Spleen (tissue), 11 donors: Measurements from ENCODE around the gene ZBTB7C. TPM values are rescaled to one million over a fixed set of nuclear protein-coding genes. Genes with fewer than 3 reads are reported as not detected.

Experiments used
- DNase-seq: peaks from one replicate; pipeline ENCODE4 v3.0.0-alpha.2; 2020
- H3K27ac ChIP-seq, 8 donors: fragments of 200-600 bp; sonication (generic) in 7 of 8; 1 replicate in 4 of 8; 2 replicates in 4 of 8; pipeline versions ENCODE4 v1.5.0 to v1.8.0; 2016 to 2021; ENCODE audit warnings: inconsistent platforms in 4 of 8, mild to moderate bottlenecking in 4 of 8, moderate library complexity in 1 of 8
- H3K27me3 ChIP-seq, 7 donors: fragments of 200-600 bp; sonication (generic) in 6 of 7; replicated peaks in 1 of 7; 1 replicate in 4 of 7; 2 replicates in 3 of 7; pipeline versions ENCODE4 v1.5.0 to v1.8.0; 2016 to 2021; ENCODE audit warnings: inconsistent platforms in 3 of 7, mild to moderate bottlenecking in 1 of 7
- H3K36me3 ChIP-seq, 6 donors: fragments of 200-600 bp; sonication (generic) in 5 of 6; 1 replicate in 4 of 6; 2 replicates in 2 of 6; pipeline versions ENCODE4 v1.5.0 to v1.8.0; 2016 to 2021; ENCODE audit warnings: inconsistent platforms in 2 of 6
- H3K4me1 ChIP-seq, 6 donors: fragments of 200-600 bp; sonication (generic) in 5 of 6; 1 replicate in 3 of 6; 2 replicates in 3 of 6; pipeline versions ENCODE4 v1.5.0 to v1.8.0; 2016 to 2021; ENCODE audit warnings: inconsistent platforms in 3 of 6
- H3K4me3 ChIP-seq, 8 donors: fragments of 200-600 bp; sonication (generic) in 7 of 8; 1 replicate in 4 of 8; 2 replicates in 4 of 8; pipeline versions ENCODE4 v1.5.0 to v1.8.0; 2016 to 2021; ENCODE audit warnings: inconsistent platforms in 4 of 8, mild to moderate bottlenecking in 4 of 8, moderate library complexity in 2 of 8
- H3K9me3 ChIP-seq, 8 donors: fragments of 200-600 bp; sonication (generic) in 7 of 8; 1 replicate in 4 of 8; 2 replicates in 4 of 8; pipeline versions ENCODE4 v1.5.0 to v1.8.0; 2016 to 2021; ENCODE audit warnings: inconsistent platforms in 4 of 8
- CTCF ChIP-seq, 11 experiments: fragments of 200-600 bp in 7 of 11; fragments of 450-650 bp in 4 of 11; sonication (generic) in 4 of 11; IDR thresholded peaks in 8 of 11; conservative IDR thresholded peaks in 3 of 11; 1 replicate in 7 of 11; 2 replicates in 4 of 11; pipeline versions ENCODE4 v1.4.0 to v1.8.0; 2016 to 2021; ENCODE audit warnings: antibody characterized with exemption in 11 of 11, inconsistent platforms in 4 of 11, mild to moderate bottlenecking in 1 of 11
- POLR2A ChIP-seq, 3 donors: fragments of 450-650 bp; IDR thresholded peaks; one replicate each; pipeline ENCODE4 v1.5.1; 2017; ENCODE audit warnings: antibody characterized with exemption in 3 of 3, mild to moderate bottlenecking in 1 of 3
- POLR2AphosphoS5 ChIP-seq, 3 donors: sonication (generic); formaldehyde crosslinking; IDR thresholded peaks; one replicate each; pipeline ENCODE4 v1.5.1; 2017; ENCODE audit warnings: antibody characterized with exemption in 3 of 3
- WGBS, 5 donors: extraction: QIAGEN DNeasy Blood & Tissue Kit in 3 of 5; methylation state at CpG; one replicate each; pipeline versions ENCODE4 v1.1.5 to v1.1.7; 2013 to 2018; 5-methylcytosine and 5-hydroxymethylcytosine counted together
- intact Hi-C: fragments of 100-400 bp; cut with DNase I; formaldehyde crosslinking; loops from one replicate; pipeline ENCODE4 v1.15.0; 2023; ENCODE audit warnings: low total_unique reads
- polyA plus RNA-seq, 3 donors: library from polyadenylated mRNA; stranded (reverse); fragments of 200-250 nt; gene quantifications; one replicate each; pipeline ENCODE4 v1.2.1, GENCODE V29; 2013
- total RNA-seq, 7 donors: library from RNA; depleted of rRNA in 3 of 7; stranded (reverse); fragments of >200 nt in 3 of 7; fragmentation: NEBNext Ultra II Directional in 4 of 7; extraction: Animal tissue kit (Norgen Biotek cat#: 25700) in 4 of 7; gene quantifications; one replicate each; pipeline versions ENCODE4 v1.1.0 to v1.2.1, GENCODE V29; 2016 to 2021
- donor health status: healthy with polysubstance abuse.
- donor health status: DM: no; HTN: no; CAD: no; lungs with moderate emphysema.
- donor health status: DM: no; HTN: no; CAD: no.
- donor health status: Bipolar disorder and iron deficiency.
- donor health status: healthy.
- donor health status: DM: no; HTN: no; CAD: no.
- donor health status: DM: yes; HTN: yes; CAD: no.

Gene ZBTB7C
- total and polyA plus RNA-seq, 10 donors: 1.00 to 64.2 (median 18.8) TPM

GRCh38 chr18:48194591-48195181 lies 214.5 kb downstream of the ZBTB7C start:
- Histone ChIP-seq H3K4me3 (no peak overlapping the region), H3K4me1 (peaks cover 0 to 28% (median 7%) of the 10 kb centered on the region in 6 donors), H3K9me3 (no peaks in the 10 kb centered on the region), H3K27me3 (peaks cover 0 to 4% (median 0%) of the 10 kb centered on the region in 7 donors), H3K36me3 (no peaks in the 10 kb centered on the region), H3K27ac (no peak overlapping the region)
- no peak for TF ChIP-seq POLR2AphosphoS5 (IDR thresholded peaks at IDR 0.05)
- no peak for TF ChIP-seq POLR2A (IDR thresholded peaks at IDR 0.05)
- TF ChIP-seq CTCF (IDR thresholded peaks at IDR 0.05 in 8 of 11, conservative IDR thresholded peaks at IDR 0.05 in 3 of 11): no peak
- intact Hi-C loops: no loop called here
- DNase-seq: no peak
- 71 to 82% (median 77%) methylated on average over 4 of the region's 4 CpGs for WGBS, 5 donors

GRCh38 chr18:48193521-48194492 lies 215.4 kb downstream of the ZBTB7C start:
- H3K9me3 ChIP-seq: no peaks in the 10 kb centered on the region
- peak overlapping the region in 3 of 8 donors; percentile 27 to 47 (median 43) for H3K27ac ChIP-seq
- TF ChIP-seq POLR2A (IDR thresholded peaks at IDR 0.05) (no peak), CTCF (IDR thresholded peaks at IDR 0.05 in 8 of 11, conservative IDR thresholded peaks at IDR 0.05 in 3 of 11) (no peak), POLR2AphosphoS5 (IDR thresholded peaks at IDR 0.05) (peak in 1 of 3 donors; percentile 17)
- peaks cover 0 to 4% (median 0%) of the 10 kb centered on the region in 7 donors for H3K27me3 ChIP-seq
- H3K4me1 ChIP-seq: peaks cover 0 to 24% (median 7%) of the 10 kb centered on the region in 6 donors
- intact Hi-C loops: no loop called here
- no peak overlapping the region for H3K4me3 ChIP-seq
- no peaks in the 10 kb centered on the region for H3K36me3 ChIP-seq
- no peak for DNase-seq
- WGBS, 5 donors: 76 to 88% (median 85%) methylated on average over 6 to 9 of the region's 9 CpGs

- 86 to 97% (median 92%) methylated on average over 8 of the region's 8 CpGs for WGBS, 5 donors
These were observed 216.6 kb downstream of the ZBTB7C start for GRCh38 chr18:48192542-48192941.

More at GRCh38 chr18:48192542-48192941, 216.6 kb downstream of the ZBTB7C start:
- peaks cover 0 to 22% (median 7%) of the 10 kb centered on the region in 6 donors for H3K4me1 ChIP-seq
- no peaks in the 10 kb centered on the region for H3K36me3 ChIP-seq
- peaks cover 0 to 4% (median 0%) of the 10 kb centered on the region in 7 donors for H3K27me3 ChIP-seq
- H3K4me3 ChIP-seq: no peak overlapping the region
- DNase-seq: no peak
- H3K9me3 ChIP-seq: no peaks in the 10 kb centered on the region
- no peak for TF ChIP-seq CTCF (IDR thresholded peaks at IDR 0.05 in 8 of 11, conservative IDR thresholded peaks at IDR 0.05 in 3 of 11)
- no peak for TF ChIP-seq POLR2A (IDR thresholded peaks at IDR 0.05)
- no peak for TF ChIP-seq POLR2AphosphoS5 (IDR thresholded peaks at IDR 0.05)
- no peak overlapping the region for H3K27ac ChIP-seq
- intact Hi-C loops: no loop called here
